Endodermal cell (in vitro differentiated cells): ENCODE measurements around the gene PADI1. TPM values are rescaled to one million over a fixed set of nuclear protein-coding genes. Genes with fewer than 3 reads are reported as not detected.

Experiments
- DNase-seq: peaks from one replicate; pipeline ENCODE4 v3.0.0-alpha.2; 2017
- H3K27ac ChIP-seq: 2 replicates; pipeline ENCODE4 v1.5.1; 2013; ENCODE audit warnings: mild to moderate bottlenecking, low read depth, low read length, moderate library complexity
- H3K27me3 ChIP-seq: 2 replicates; pipeline ENCODE4 v1.6.1; 2013; ENCODE audit warnings: mild to moderate bottlenecking, low read length, moderate library complexity; ENCODE audit not compliant: insufficient read depth, control insufficient read depth, poor library complexity, severe bottlenecking
- H3K36me3 ChIP-seq: 2 replicates; pipeline ENCODE4 v1.7.0; 2013; ENCODE audit warnings: mild to moderate bottlenecking, low read length, moderate library complexity; ENCODE audit not compliant: control insufficient read depth, insufficient read depth
- H3K4me1 ChIP-seq: one replicate; pipeline ENCODE4 v1.7.0; 2013; ENCODE audit warnings: low read length; ENCODE audit not compliant: control insufficient read depth, insufficient read depth
- H3K4me3 ChIP-seq: 2 replicates; pipeline ENCODE4 v1.5.1; 2013; ENCODE audit warnings: mild to moderate bottlenecking, low read length, moderate library complexity
- H3K9ac ChIP-seq: 2 replicates; pipeline ENCODE4 v1.6.1; 2013; ENCODE audit warnings: mild to moderate bottlenecking, low read length, moderate library complexity; ENCODE audit not compliant: poor library complexity, severe bottlenecking; ENCODE audit errors: extremely low read depth
- H3K9me3 ChIP-seq: 2 replicates; pipeline ENCODE4 v1.6.1; 2013; ENCODE audit warnings: mild to moderate bottlenecking, low read length, moderate library complexity; ENCODE audit not compliant: control insufficient read depth
- H3K27ac Mint-ChIP-seq: 2 replicates; pipeline ENCODE4 v1.8.0; 2020; ENCODE audit warnings: mixed read lengths
- H3K27me3 Mint-ChIP-seq: 2 replicates; pipeline ENCODE4 v1.8.0; 2021; ENCODE audit warnings: mild to moderate bottlenecking, mixed read lengths; ENCODE audit not compliant: insufficient read depth
- H3K36me3 Mint-ChIP-seq: 2 replicates; pipeline ENCODE4 v1.8.0; 2020; ENCODE audit warnings: low read depth, mixed read lengths
- H3K4me1 Mint-ChIP-seq: 2 replicates; pipeline ENCODE4 v1.8.0; 2020; ENCODE audit warnings: mixed read lengths
- H3K4me3 Mint-ChIP-seq: 2 replicates; pipeline ENCODE4 v1.8.0; 2020; ENCODE audit warnings: mild to moderate bottlenecking, moderate library complexity, mixed read lengths
- H3K9me3 Mint-ChIP-seq: 2 replicates; pipeline ENCODE4 v1.8.0; 2020; ENCODE audit warnings: mild to moderate bottlenecking, mixed read lengths
- WGBS, 2 experiments: methylation state at CpG; one replicate each; pipeline versions ENCODE4 v1.1.5 to v1.1.7; 2013; ENCODE audit warnings: missing lambda C conversion rate in 2 of 2, mixed read lengths in 1 of 2; ENCODE audit not compliant: insufficient coverage in 1 of 2, insufficient read length in 1 of 2; 5-methylcytosine and 5-hydroxymethylcytosine counted together
- total RNA-seq, 2 donors: library from RNA; stranded (reverse); fragmentation: NEBNext Ultra II Directional in 1 of 2; extraction: Animal tissue kit (Norgen Biotek cat#: 25700) in 1 of 2; gene quantifications; 2 replicates in 1 of 2; 3 replicates in 1 of 2; pipeline ENCODE4 v1.2.1, GENCODE V29; 2021
- TF ChIP-seq, protein P1 (sequence below): fragments of 200-600 bp; sonication (generic); conservative IDR thresholded peaks from 2 replicates; pipeline ENCODE4 v1.5.0; 2021; ENCODE audit warnings: antibody characterized with exemption, mild to moderate bottlenecking

The PADI1 gene
- total RNA-seq, 2 donors from 2014 or later, result 0.13 TPM; not detected in 1

DNA sequence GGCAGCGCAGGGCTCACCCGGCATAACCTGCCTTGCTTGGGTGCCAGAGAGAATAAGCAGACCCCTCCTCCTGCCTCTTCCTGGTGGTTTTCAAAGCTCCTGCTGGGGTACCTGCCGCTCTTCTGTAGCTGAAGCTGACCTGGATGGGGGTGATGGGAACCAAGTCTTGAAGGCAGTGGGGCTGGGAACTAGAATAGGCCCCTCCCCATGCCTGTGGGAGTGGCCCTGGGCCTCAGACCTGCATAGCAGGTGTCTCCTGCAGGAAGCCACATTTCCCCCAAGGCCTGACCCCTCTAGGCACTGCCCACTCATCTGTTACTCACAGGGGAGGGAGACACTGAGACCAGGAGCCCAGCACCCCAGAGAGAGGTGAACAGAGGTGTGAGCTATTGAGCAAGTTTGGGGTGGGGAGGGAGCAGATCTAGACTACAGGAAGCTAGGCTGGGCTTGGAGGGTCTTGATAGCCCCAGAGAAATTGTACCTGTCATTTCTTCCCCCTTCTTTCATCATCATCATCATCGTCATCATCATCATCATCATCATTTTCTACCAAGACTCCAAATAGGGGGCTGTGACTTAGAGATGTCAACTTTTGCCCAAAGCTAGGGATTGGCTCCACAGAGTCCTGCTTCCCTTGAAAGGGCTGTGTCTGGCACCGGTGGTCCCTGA lies 10.1 kb downstream of the PADI1 start:
- H3K4me3 ChIP-seq, result no peak overlapping the region
- H3K9me3 Mint-ChIP-seq, result no peaks in the 10 kb centered on the region
- no peak overlapping the region for H3K9ac ChIP-seq
- H3K4me3 Mint-ChIP-seq, result no peak overlapping the region
- DNase-seq, result no peak
- H3K4me1 ChIP-seq, result no peaks in the 10 kb centered on the region
- H3K27me3 Mint-ChIP-seq, result no peaks in the 10 kb centered on the region
- H3K9me3 ChIP-seq, result no peaks in the 10 kb centered on the region
- H3K4me1 Mint-ChIP-seq, result peaks cover 14% of the 10 kb centered on the region
- no peak overlapping the region for H3K27ac Mint-ChIP-seq
- no peaks in the 10 kb centered on the region for H3K27me3 ChIP-seq
- no peaks in the 10 kb centered on the region for H3K36me3 Mint-ChIP-seq
- no peaks in the 10 kb centered on the region for H3K36me3 ChIP-seq
- no peak overlapping the region for H3K27ac ChIP-seq
- TF ChIP-seq, protein P1, sequence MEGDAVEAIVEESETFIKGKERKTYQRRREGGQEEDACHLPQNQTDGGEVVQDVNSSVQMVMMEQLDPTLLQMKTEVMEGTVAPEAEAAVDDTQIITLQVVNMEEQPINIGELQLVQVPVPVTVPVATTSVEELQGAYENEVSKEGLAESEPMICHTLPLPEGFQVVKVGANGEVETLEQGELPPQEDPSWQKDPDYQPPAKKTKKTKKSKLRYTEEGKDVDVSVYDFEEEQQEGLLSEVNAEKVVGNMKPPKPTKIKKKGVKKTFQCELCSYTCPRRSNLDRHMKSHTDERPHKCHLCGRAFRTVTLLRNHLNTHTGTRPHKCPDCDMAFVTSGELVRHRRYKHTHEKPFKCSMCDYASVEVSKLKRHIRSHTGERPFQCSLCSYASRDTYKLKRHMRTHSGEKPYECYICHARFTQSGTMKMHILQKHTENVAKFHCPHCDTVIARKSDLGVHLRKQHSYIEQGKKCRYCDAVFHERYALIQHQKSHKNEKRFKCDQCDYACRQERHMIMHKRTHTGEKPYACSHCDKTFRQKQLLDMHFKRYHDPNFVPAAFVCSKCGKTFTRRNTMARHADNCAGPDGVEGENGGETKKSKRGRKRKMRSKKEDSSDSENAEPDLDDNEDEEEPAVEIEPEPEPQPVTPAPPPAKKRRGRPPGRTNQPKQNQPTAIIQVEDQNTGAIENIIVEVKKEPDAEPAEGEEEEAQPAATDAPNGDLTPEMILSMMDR, result no peak
- WGBS, 2 experiments, result 83 to 86% methylated on average over 4 to 5 of the region's 5 CpGs

GRCh38 chr1:17215545-17215890 lies 10.6 kb downstream of the PADI1 start:
- no peak for DNase-seq
- H3K4me1 Mint-ChIP-seq, result peaks cover 14% of the 10 kb centered on the region
- no peaks in the 10 kb centered on the region for H3K9me3 Mint-ChIP-seq
- Histone ChIP-seq H3K27me3 (no peaks in the 10 kb centered on the region), H3K27ac (no peak overlapping the region), H3K9ac (no peak overlapping the region), H3K9me3 (no peaks in the 10 kb centered on the region), H3K4me1 (no peaks in the 10 kb centered on the region), H3K4me3 (no peak overlapping the region), H3K36me3 (no peaks in the 10 kb centered on the region)
- H3K4me3 Mint-ChIP-seq, result no peak overlapping the region
- H3K27me3 Mint-ChIP-seq, result no peaks in the 10 kb centered on the region
- WGBS, 2 experiments, result 90% methylated on average over 6 of the region's 6 CpGs
- no peak overlapping the region for H3K27ac Mint-ChIP-seq
- TF ChIP-seq, protein P1, result no peak
- no peaks in the 10 kb centered on the region for H3K36me3 Mint-ChIP-seq

DNA sequence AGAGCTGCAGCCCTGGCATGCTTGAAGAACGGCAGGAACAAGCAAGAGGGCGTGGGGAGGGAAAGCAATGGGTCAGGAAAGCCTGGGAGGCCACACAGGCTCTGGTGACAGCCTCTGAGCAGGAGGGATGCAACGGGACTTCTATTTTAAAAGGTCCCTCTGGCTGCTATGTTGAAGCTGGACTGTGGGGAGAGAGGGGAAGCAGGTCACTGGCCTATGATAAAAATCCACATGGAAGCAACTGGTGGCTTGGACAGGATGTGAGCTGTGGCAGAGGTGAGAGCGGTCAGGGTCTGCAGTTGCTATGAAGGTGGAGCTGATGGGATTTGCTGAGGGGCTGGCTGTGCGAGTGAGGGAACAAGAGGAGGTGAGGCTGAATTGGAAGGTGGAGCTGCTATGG lies 11.2 kb downstream of the PADI1 start:
- H3K27me3 Mint-ChIP-seq, result no peaks in the 10 kb centered on the region
- 71 to 84% methylated on average over 2 to 5 of the region's 5 CpGs for WGBS, 2 experiments
- no peaks in the 10 kb centered on the region for H3K9me3 ChIP-seq
- TF ChIP-seq, protein P1, result no peak
- no peak overlapping the region for H3K4me3 Mint-ChIP-seq
- H3K36me3 ChIP-seq, result no peaks in the 10 kb centered on the region
- H3K36me3 Mint-ChIP-seq, result no peaks in the 10 kb centered on the region
- no peak overlapping the region for H3K27ac ChIP-seq
- H3K27me3 ChIP-seq, result no peaks in the 10 kb centered on the region
- no peak overlapping the region for H3K4me3 ChIP-seq
- no peaks in the 10 kb centered on the region for H3K9me3 Mint-ChIP-seq
- no peak overlapping the region for H3K9ac ChIP-seq
- no peaks in the 10 kb centered on the region for H3K4me1 ChIP-seq
- no peak for DNase-seq
- H3K4me1 Mint-ChIP-seq, result peaks cover 14% of the 10 kb centered on the region
- H3K27ac Mint-ChIP-seq, result no peak overlapping the region
